Right lobe of liver (tissue), 4 donors: Measurements from ENCODE around the gene ZBTB4.

Experiments
- POLR2A ChIP-seq: fragments of 450-650 bp; IDR thresholded peaks from one replicate; pipeline ENCODE4 v1.6.1; 2017; ENCODE audit warnings: antibody characterized with exemption, mild to moderate bottlenecking
- TF ChIP-seq, protein P1 (sequence below), 4 donors: fragments of 200-600 bp in 3 of 4; fragments of 450-650 bp in 1 of 4; IDR thresholded peaks; one replicate each; pipeline versions ENCODE4 v1.5.1 to v1.8.0; 2016 to 2022; ENCODE audit warnings: antibody characterized with exemption in 4 of 4, mild to moderate bottlenecking in 2 of 4
- donor health status: DM: no; HTN: no; CAD: no.
- donor health status: DM: no; HTN: no; CAD: no.
- donor health status: DM: no; HTN: yes; CAD: no.

DNA sequence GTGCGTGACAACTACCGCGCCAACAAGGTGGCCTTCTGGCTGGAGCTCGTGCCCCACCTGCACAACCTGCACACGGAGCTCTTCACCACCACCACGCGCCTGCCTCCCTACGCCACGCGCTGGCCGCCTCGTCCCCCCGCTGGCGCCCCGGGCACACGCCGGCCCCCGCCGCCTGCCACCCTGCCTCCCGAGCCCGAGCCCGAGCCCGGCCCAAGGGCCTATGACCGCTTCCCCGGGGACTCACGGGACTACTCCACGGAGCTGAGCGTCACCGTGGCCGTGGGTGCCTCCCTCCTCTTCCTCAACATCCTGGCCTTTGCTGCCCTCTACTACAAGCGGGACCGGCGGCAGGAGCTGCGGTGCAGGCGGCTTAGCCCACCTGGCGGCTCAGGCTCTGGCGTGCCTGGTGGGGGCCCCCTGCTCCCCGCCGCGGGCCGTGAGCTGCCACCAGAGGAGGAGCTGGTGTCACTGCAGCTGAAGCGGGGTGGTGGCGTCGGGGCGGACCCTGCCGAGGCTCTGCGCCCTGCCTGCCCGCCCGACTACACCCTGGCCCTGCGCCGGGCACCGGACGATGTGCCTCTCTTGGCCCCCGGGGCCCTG, 62.3 kb downstream of the ZBTB4 start:
- TF ChIP-seq, protein P1, sequence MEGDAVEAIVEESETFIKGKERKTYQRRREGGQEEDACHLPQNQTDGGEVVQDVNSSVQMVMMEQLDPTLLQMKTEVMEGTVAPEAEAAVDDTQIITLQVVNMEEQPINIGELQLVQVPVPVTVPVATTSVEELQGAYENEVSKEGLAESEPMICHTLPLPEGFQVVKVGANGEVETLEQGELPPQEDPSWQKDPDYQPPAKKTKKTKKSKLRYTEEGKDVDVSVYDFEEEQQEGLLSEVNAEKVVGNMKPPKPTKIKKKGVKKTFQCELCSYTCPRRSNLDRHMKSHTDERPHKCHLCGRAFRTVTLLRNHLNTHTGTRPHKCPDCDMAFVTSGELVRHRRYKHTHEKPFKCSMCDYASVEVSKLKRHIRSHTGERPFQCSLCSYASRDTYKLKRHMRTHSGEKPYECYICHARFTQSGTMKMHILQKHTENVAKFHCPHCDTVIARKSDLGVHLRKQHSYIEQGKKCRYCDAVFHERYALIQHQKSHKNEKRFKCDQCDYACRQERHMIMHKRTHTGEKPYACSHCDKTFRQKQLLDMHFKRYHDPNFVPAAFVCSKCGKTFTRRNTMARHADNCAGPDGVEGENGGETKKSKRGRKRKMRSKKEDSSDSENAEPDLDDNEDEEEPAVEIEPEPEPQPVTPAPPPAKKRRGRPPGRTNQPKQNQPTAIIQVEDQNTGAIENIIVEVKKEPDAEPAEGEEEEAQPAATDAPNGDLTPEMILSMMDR (IDR thresholded peaks at IDR 0.05): no peak
- TF ChIP-seq POLR2A: no peak
